ENCODE results near the gene ERBB4.
"Not testable (repeated sequence)": the region's sequence is repeated elsewhere in the genome, so short reads cannot be mapped to it uniquely, and the experiment has no call there.

- TF ChIP-seq CTCF, POLR2A (IDR thresholded peaks at IDR 0.05): not testable (repeated sequence)
Measured at GRCh38 chr2:211592006-211592405, 946.6 kb downstream of the ERBB4 start.

All from esophagus squamous epithelium (tissue), 4 donors.